IgD-negative memory B cell (primary cell): Measurements from ENCODE around the gene NAT9. TPM values are rescaled to one million over a fixed set of nuclear protein-coding genes. Genes with fewer than 3 reads are reported as not detected.

Experiments
- H3K27ac Mint-ChIP-seq, 3 donors: one replicate each; pipeline ENCODE4 v1.8.0; 2020 to 2022; ENCODE audit warnings: mild to moderate bottlenecking in 3 of 3, mixed read lengths in 3 of 3, moderate library complexity in 1 of 3
- H3K27me3 Mint-ChIP-seq: one replicate; pipeline ENCODE4 v1.8.0; 2021; ENCODE audit warnings: mixed read lengths
- H3K36me3 Mint-ChIP-seq: one replicate; pipeline ENCODE4 v1.8.0; 2020; ENCODE audit warnings: mild to moderate bottlenecking, mixed read lengths
- H3K4me1 Mint-ChIP-seq, 3 donors: one replicate each; pipeline ENCODE4 v1.8.0; 2020 to 2022; ENCODE audit warnings: mixed read lengths in 3 of 3, mild to moderate bottlenecking in 1 of 3
- H3K4me3 Mint-ChIP-seq, 4 donors: one replicate each; pipeline ENCODE4 v1.8.0; 2020 to 2022; ENCODE audit warnings: mild to moderate bottlenecking in 4 of 4, mixed read lengths in 4 of 4, moderate library complexity in 3 of 4
- H3K9me3 Mint-ChIP-seq, 3 donors: one replicate each; pipeline ENCODE4 v1.8.0; 2020 to 2021; ENCODE audit warnings: mixed read lengths in 3 of 3, mild to moderate bottlenecking in 1 of 3
- polyA plus RNA-seq: library from polyadenylated mRNA; unstranded; fragments of 300-500 nt; fragmentation: Illumina TruSeq; gene quantifications from one replicate; pipeline ENCODE4 v1.2.3, GENCODE V29; 2021

NAT9 gene
- polyA plus RNA-seq, 1 donor from 2014 or later = 24.5 TPM

GRCh38 chr17:74778960-74779359, 2.8 kb upstream of the NAT9 start:
- H3K4me3 Mint-ChIP-seq = peak overlapping the region; percentile 16 to 89 (median 83)
- peaks cover 47 to 56% (median 55%) of the 10 kb centered on the region in 3 donors for H3K4me1 Mint-ChIP-seq
- peaks cover 2% of the 10 kb centered on the region for H3K36me3 Mint-ChIP-seq
- H3K9me3 Mint-ChIP-seq = no peaks in the 10 kb centered on the region
- H3K27ac Mint-ChIP-seq = peak overlapping the region; percentile 35 to 81 (median 67)
- peaks cover 2% of the 10 kb centered on the region for H3K27me3 Mint-ChIP-seq

- Mint-ChIP-seq H3K9me3 (no peaks in the 10 kb centered on the region), H3K4me3 (peak overlapping the region; percentile 21 to 96 (median 54)), H3K36me3 (peaks cover 2% of the 10 kb centered on the region), H3K27me3 (peaks cover 2% of the 10 kb centered on the region), H3K4me1 (peaks cover 46 to 58% (median 54%) of the 10 kb centered on the region in 3 donors), H3K27ac (peak overlapping the region in 2 of 3 donors; percentile 46 to 85)
Measured at GRCh38 chr17:74777901-74778515, 1.9 kb upstream of the NAT9 start.

GRCh38 chr17:74776990-74777389, 845 bp upstream of the NAT9 start:
- H3K36me3 Mint-ChIP-seq = peaks cover 4% of the 10 kb centered on the region
- H3K4me1 Mint-ChIP-seq = peaks cover 41 to 56% (median 49%) of the 10 kb centered on the region in 3 donors
- H3K9me3 Mint-ChIP-seq = no peaks in the 10 kb centered on the region
- H3K27ac Mint-ChIP-seq = peak overlapping the region; percentile 63 to 97 (median 88)
- peaks cover 2% of the 10 kb centered on the region for H3K27me3 Mint-ChIP-seq
- peak overlapping the region; percentile 96 to 99 (median 98) for H3K4me3 Mint-ChIP-seq

GRCh38 chr17:74775409-74776043, 619 bp downstream of the NAT9 start:
- H3K9me3 Mint-ChIP-seq = no peaks in the 10 kb centered on the region
- H3K4me1 Mint-ChIP-seq = peaks cover 37 to 48% (median 45%) of the 10 kb centered on the region in 3 donors
- H3K36me3 Mint-ChIP-seq = peaks cover 2% of the 10 kb centered on the region
- peak overlapping the region; percentile 96 to 99 (median 98) for H3K4me3 Mint-ChIP-seq
- H3K27ac Mint-ChIP-seq = peak overlapping the region; percentile 88 to 95 (median 90)
- no peaks in the 10 kb centered on the region for H3K27me3 Mint-ChIP-seq

- peak overlapping the region in 1 of 3 donors; percentile 49 for H3K27ac Mint-ChIP-seq
- H3K9me3 Mint-ChIP-seq = no peaks in the 10 kb centered on the region
- peak overlapping the region in 3 of 4 donors; percentile 24 to 72 (median 58) for H3K4me3 Mint-ChIP-seq
- peaks cover 28 to 35% (median 34%) of the 10 kb centered on the region in 3 donors for H3K4me1 Mint-ChIP-seq
- peaks cover 2% of the 10 kb centered on the region for H3K36me3 Mint-ChIP-seq
- no peaks in the 10 kb centered on the region for H3K27me3 Mint-ChIP-seq
Measured at GRCh38 chr17:74773871-74774286, 2.3 kb downstream of the NAT9 start.

- Mint-ChIP-seq H3K4me3 (peak overlapping the region in 1 of 4 donors; percentile 72), H3K36me3 (peaks cover 2% of the 10 kb centered on the region), H3K27ac (peak overlapping the region in 1 of 3 donors; percentile 49), H3K27me3 (no peaks in the 10 kb centered on the region), H3K4me1 (peaks cover 27 to 35% (median 32%) of the 10 kb centered on the region in 3 donors), H3K9me3 (no peaks in the 10 kb centered on the region)
Measured at GRCh38 chr17:74773414-74773813, 2.7 kb downstream of the NAT9 start.

- Mint-ChIP-seq H3K27me3 (no peaks in the 10 kb centered on the region), H3K4me3 (peak overlapping the region in 1 of 4 donors; percentile 25), H3K27ac (peak overlapping the region in 1 of 3 donors; percentile 70), H3K36me3 (peaks cover 2% of the 10 kb centered on the region), H3K4me1 (peaks cover 20 to 24% (median 22%) of the 10 kb centered on the region in 3 donors), H3K9me3 (no peaks in the 10 kb centered on the region)
Measured at GRCh38 chr17:74772053-74772452, 4.1 kb downstream of the NAT9 start.

GRCh38 chr17:74771319-74771914, 4.7 kb downstream of the NAT9 start:
- Mint-ChIP-seq H3K4me3 (no peak overlapping the region), H3K9me3 (no peaks in the 10 kb centered on the region), H3K36me3 (peaks cover 2% of the 10 kb centered on the region), H3K4me1 (peaks cover 19 to 21% (median 20%) of the 10 kb centered on the region in 3 donors), H3K27me3 (no peaks in the 10 kb centered on the region), H3K27ac (no peak overlapping the region)

GRCh38 chr17:74770498-74771318, 5.4 kb downstream of the NAT9 start:
- H3K27ac Mint-ChIP-seq = peak overlapping the region; percentile 40 to 97 (median 67)
- H3K27me3 Mint-ChIP-seq = no peaks in the 10 kb centered on the region
- no peaks in the 10 kb centered on the region for H3K9me3 Mint-ChIP-seq
- peak overlapping the region in 1 of 4 donors; percentile 85 for H3K4me3 Mint-ChIP-seq
- peaks cover 14 to 16% (median 15%) of the 10 kb centered on the region in 3 donors for H3K4me1 Mint-ChIP-seq
- H3K36me3 Mint-ChIP-seq = peaks cover 2% of the 10 kb centered on the region

GRCh38 chr17:74769856-74770497, 6.2 kb downstream of the NAT9 start:
- peaks cover 11 to 13% (median 12%) of the 10 kb centered on the region in 3 donors for H3K4me1 Mint-ChIP-seq
- H3K4me3 Mint-ChIP-seq = peak overlapping the region in 1 of 4 donors; percentile 85
- peaks cover 2% of the 10 kb centered on the region for H3K36me3 Mint-ChIP-seq
- H3K27me3 Mint-ChIP-seq = no peaks in the 10 kb centered on the region
- H3K27ac Mint-ChIP-seq = peak overlapping the region in 2 of 3 donors; percentile 47 to 97
- no peaks in the 10 kb centered on the region for H3K9me3 Mint-ChIP-seq

GRCh38 chr17:74769266-74769855, 6.8 kb downstream of the NAT9 start:
- Mint-ChIP-seq H3K4me3 (peak overlapping the region in 1 of 4 donors; percentile 32), H3K4me1 (peaks cover 11 to 13% (median 12%) of the 10 kb centered on the region in 3 donors), H3K36me3 (peaks cover 2% of the 10 kb centered on the region), H3K27me3 (no peaks in the 10 kb centered on the region), H3K27ac (no peak overlapping the region), H3K9me3 (no peaks in the 10 kb centered on the region)

GRCh38 chr17:74768763-74769114, 7.4 kb downstream of the NAT9 start:
- Mint-ChIP-seq H3K4me3 (no peak overlapping the region), H3K27me3 (no peaks in the 10 kb centered on the region), H3K36me3 (peaks cover 2% of the 10 kb centered on the region), H3K4me1 (peaks cover 7 to 8% (median 8%) of the 10 kb centered on the region in 3 donors), H3K27ac (peak overlapping the region in 2 of 3 donors; percentile 55 to 85), H3K9me3 (no peaks in the 10 kb centered on the region)

GRCh38 chr17:74768069-74768762, 7.9 kb downstream of the NAT9 start:
- no peak overlapping the region for H3K4me3 Mint-ChIP-seq
- peak overlapping the region in 1 of 3 donors; percentile 55 for H3K27ac Mint-ChIP-seq
- H3K36me3 Mint-ChIP-seq = peaks cover 2% of the 10 kb centered on the region
- H3K4me1 Mint-ChIP-seq = peaks cover 5 to 8% (median 8%) of the 10 kb centered on the region in 3 donors
- H3K27me3 Mint-ChIP-seq = no peaks in the 10 kb centered on the region
- no peaks in the 10 kb centered on the region for H3K9me3 Mint-ChIP-seq
